ENCODE results near the gene NTF3.

DNA sequence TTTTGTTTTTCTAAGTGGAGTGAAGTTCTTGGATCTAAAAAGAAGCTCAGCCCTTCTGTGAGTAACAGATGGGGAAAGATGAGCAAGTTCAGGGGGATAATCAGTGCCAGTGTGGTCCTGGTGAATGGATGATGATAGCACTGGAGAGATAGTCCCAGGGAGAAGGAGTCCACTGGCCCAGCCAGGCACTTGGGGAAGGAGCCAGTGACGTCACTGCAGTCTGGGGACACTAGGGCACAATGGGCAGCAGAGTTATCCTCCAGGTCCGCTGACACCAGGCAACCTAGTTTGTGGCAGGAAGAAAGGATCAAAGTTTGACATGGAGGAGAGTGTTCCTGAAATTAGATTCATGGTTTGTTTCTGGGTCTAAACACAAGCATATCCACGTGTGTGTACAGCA lies 101.5 kb downstream of the NTF3 start:
- no peak for TF ChIP-seq EZH2 (IDR thresholded peaks at IDR 0.05; ENCODE audit: borderline replicate concordance, low read depth, low read length, severe bottlenecking)
- TF ChIP-seq, protein P1, sequence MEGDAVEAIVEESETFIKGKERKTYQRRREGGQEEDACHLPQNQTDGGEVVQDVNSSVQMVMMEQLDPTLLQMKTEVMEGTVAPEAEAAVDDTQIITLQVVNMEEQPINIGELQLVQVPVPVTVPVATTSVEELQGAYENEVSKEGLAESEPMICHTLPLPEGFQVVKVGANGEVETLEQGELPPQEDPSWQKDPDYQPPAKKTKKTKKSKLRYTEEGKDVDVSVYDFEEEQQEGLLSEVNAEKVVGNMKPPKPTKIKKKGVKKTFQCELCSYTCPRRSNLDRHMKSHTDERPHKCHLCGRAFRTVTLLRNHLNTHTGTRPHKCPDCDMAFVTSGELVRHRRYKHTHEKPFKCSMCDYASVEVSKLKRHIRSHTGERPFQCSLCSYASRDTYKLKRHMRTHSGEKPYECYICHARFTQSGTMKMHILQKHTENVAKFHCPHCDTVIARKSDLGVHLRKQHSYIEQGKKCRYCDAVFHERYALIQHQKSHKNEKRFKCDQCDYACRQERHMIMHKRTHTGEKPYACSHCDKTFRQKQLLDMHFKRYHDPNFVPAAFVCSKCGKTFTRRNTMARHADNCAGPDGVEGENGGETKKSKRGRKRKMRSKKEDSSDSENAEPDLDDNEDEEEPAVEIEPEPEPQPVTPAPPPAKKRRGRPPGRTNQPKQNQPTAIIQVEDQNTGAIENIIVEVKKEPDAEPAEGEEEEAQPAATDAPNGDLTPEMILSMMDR (IDR thresholded peaks at IDR 0.05; ENCODE audit: borderline replicate concordance, extremely low read depth, low read length, poor library complexity, severe bottlenecking), result no peak

Measured in DND-41 (cell line).